ENCODE data around the gene LACC1.

LACC1 gene

GRCh38 chr13:43905435-43906031 is 25.8 kb downstream of the LACC1 start:
- Mint-ChIP-seq H3K9me3 (no peaks in the 10 kb centered on the region), H3K27me3 (peaks cover 51% of the 10 kb centered on the region)

DNA sequence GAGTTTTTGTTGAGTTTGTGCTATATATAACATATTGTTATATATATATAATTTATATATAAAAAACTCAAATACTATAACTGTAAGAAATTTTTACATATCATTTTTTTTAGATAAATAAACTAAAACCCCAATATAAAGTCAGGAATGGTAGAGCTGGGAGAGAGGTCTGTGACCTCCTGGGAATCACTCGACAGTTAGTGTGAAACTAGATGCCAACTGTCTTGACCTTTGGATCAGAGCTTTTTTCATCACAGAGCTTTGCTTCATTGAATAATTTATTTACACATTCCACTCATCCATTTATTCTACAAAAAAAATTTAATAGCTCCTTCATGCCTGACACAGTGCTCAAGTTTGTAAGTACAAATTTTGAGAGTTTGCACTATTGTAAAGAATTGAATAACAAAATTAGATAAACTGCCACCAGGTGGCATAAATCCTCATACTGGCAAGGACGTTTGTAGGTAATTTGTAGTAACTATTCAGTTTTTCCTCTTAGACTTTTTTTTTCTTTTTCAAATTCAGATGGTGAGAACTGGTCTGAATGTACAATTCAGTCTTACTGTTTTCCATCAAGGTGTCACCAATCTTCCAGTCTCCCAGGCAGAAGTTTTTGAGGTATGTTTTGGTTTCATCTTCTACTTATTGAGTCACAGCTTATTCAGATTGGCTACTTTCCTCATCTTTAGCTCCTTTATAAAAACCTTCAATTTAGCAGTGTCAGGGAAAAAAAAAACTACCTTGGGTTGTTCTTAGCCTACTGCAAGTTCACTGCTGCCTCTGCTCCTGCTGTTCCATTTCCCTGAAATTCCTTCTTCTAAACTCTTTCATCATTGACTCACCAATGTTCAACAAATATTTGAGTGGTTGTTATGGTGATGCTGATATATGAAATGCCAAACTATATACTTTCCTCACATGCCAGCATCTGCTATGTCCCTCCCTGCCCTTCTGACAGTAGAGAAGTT is 28.7 kb downstream of the LACC1 start:
- Mint-ChIP-seq H3K4me1 (peaks cover 5% of the 10 kb centered on the region), H3K27ac (ENCODE audit: low read depth) (no peak overlapping the region), H3K36me3 (ENCODE audit: insufficient read depth) (no peaks in the 10 kb centered on the region), H3K4me3 (no peak overlapping the region), H3K9me3 (no peaks in the 10 kb centered on the region), H3K27me3 (peaks cover 48% of the 10 kb centered on the region)
- ATAC-seq (replicated peaks; ENCODE audit: extremely low read depth, poor library complexity, severe bottlenecking) (no peak), DNase-seq (ENCODE audit: low spot score in 2 of 2) (no peak)

More at GRCh38 chr13:43905435-43906031, 25.8 kb downstream of the LACC1 start:
- DNase-seq (ENCODE audit: low spot score in 2 of 2) (peak in 1 of 2 donors; percentile 17), ATAC-seq (replicated peaks; ENCODE audit: extremely low read depth, poor library complexity, severe bottlenecking) (peak; percentile 52)
- peaks cover 5% of the 10 kb centered on the region for H3K4me1 Mint-ChIP-seq
- H3K27ac Mint-ChIP-seq (ENCODE audit: low read depth), result no peak overlapping the region
- H3K4me3 Mint-ChIP-seq, result no peak overlapping the region
- H3K36me3 Mint-ChIP-seq (ENCODE audit: insufficient read depth), result no peaks in the 10 kb centered on the region

- no peak for DNase-seq (ENCODE audit: low spot score in 2 of 2)
- ATAC-seq (replicated peaks; ENCODE audit: extremely low read depth, poor library complexity, severe bottlenecking), result no peak
- no peaks in the 10 kb centered on the region for H3K9me3 Mint-ChIP-seq
- peaks cover 36% of the 10 kb centered on the region for H3K27me3 Mint-ChIP-seq
- H3K4me1 Mint-ChIP-seq, result peaks cover 2% of the 10 kb centered on the region
- H3K27ac Mint-ChIP-seq (ENCODE audit: low read depth), result no peak overlapping the region
- H3K36me3 Mint-ChIP-seq (ENCODE audit: insufficient read depth), result no peaks in the 10 kb centered on the region
- H3K4me3 Mint-ChIP-seq, result no peak overlapping the region
Observed at GRCh38 chr13:43910856-43911255, 31.2 kb downstream of the LACC1 start.

DNA sequence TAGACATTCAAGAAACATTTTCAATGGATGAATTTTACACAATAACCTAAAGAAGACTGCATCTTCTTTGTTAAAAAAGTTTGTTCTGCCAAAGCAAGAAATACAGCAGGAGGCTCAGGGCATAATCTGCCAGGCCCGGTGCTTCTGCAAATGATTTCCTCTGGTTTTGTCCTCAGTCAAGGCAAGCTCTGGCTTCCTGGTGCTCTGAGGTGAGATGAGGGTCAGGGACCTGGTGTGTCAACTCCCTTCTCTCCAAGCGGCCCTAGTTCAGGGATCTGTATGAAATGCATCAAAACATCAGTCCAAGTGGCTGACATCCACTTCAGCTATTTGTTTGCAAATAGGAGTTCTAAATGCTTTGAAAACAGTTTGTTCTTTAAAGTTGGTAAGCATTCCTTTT is 31.6 kb downstream of the LACC1 start:
- no peaks in the 10 kb centered on the region for H3K9me3 Mint-ChIP-seq
- no peaks in the 10 kb centered on the region for H3K4me1 Mint-ChIP-seq
- no peak overlapping the region for H3K27ac Mint-ChIP-seq (ENCODE audit: low read depth)
- peaks cover 32% of the 10 kb centered on the region for H3K27me3 Mint-ChIP-seq
- H3K36me3 Mint-ChIP-seq (ENCODE audit: insufficient read depth), result no peaks in the 10 kb centered on the region
- H3K4me3 Mint-ChIP-seq, result no peak overlapping the region
- no peak for DNase-seq (ENCODE audit: low spot score in 2 of 2)
- ATAC-seq (replicated peaks; ENCODE audit: extremely low read depth, poor library complexity, severe bottlenecking), result no peak

- Mint-ChIP-seq H3K9me3 (no peaks in the 10 kb centered on the region), H3K27ac (ENCODE audit: low read depth) (no peak overlapping the region), H3K4me3 (no peak overlapping the region), H3K27me3 (peaks cover 26% of the 10 kb centered on the region), H3K36me3 (ENCODE audit: insufficient read depth) (no peaks in the 10 kb centered on the region), H3K4me1 (no peaks in the 10 kb centered on the region)
- no peak for DNase-seq (ENCODE audit: low spot score in 2 of 2)
- ATAC-seq (replicated peaks; ENCODE audit: extremely low read depth, poor library complexity, severe bottlenecking), result no peak
Observed at GRCh38 chr13:43911871-43912270, 32.2 kb downstream of the LACC1 start.

- H3K36me3 Mint-ChIP-seq (ENCODE audit: insufficient read depth), result no peaks in the 10 kb centered on the region
- ATAC-seq (replicated peaks; ENCODE audit: extremely low read depth, poor library complexity, severe bottlenecking), result no peak
- no peaks in the 10 kb centered on the region for H3K9me3 Mint-ChIP-seq
- H3K4me3 Mint-ChIP-seq, result no peak overlapping the region
- H3K4me1 Mint-ChIP-seq, result no peaks in the 10 kb centered on the region
- DNase-seq (ENCODE audit: low spot score in 2 of 2), result no peak
- no peak overlapping the region for H3K27ac Mint-ChIP-seq (ENCODE audit: low read depth)
- peaks cover 18% of the 10 kb centered on the region for H3K27me3 Mint-ChIP-seq
Observed at GRCh38 chr13:43915451-43915850, 35.7 kb downstream of the LACC1 start.

DNA sequence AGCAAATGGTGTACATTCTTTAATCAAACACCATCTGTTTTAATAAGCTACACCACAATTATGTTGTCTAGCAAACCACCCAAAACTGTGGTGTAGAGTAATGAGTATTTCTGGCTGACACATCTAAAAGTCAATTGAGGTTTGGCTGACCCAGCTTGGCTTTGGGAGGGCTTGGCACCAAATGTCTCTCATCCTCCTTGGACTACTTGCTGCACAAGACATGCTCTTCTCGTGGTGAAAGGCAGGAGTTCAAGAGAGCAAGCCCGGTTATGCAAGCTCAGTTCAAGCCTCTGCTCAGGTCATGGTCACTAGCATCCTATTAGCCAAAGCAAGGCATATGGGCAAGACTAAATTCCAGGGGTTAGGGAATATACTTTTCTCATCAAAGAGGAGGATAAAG is 37.1 kb downstream of the LACC1 start:
- no peak for DNase-seq (ENCODE audit: low spot score in 2 of 2)
- Mint-ChIP-seq H3K4me3 (no peak overlapping the region), H3K4me1 (no peaks in the 10 kb centered on the region), H3K27me3 (peaks cover 32% of the 10 kb centered on the region), H3K27ac (ENCODE audit: low read depth) (no peak overlapping the region), H3K36me3 (ENCODE audit: insufficient read depth) (no peaks in the 10 kb centered on the region), H3K9me3 (no peaks in the 10 kb centered on the region)
- ATAC-seq (replicated peaks; ENCODE audit: extremely low read depth, poor library complexity, severe bottlenecking), result no peak

DNA sequence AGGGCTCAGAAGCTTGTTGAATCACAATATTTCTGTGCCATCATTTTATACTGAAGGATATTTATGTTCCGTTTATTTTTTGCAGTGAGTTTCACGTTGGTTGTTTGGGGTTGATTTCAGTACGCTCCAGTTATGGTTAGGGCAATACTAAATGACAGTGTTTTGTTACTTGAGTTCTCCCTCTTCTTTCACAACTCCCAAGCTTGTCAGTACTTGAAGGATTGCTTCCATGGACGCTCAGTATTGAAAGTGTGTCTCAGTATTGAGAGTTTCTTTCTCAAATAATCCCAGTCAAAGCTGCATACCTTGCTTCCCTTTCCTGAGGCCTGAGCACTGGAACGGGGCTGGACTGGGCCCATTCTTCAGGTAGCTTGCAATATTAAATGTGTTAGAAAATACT is 38.9 kb downstream of the LACC1 start:
- Mint-ChIP-seq H3K27me3 (peaks cover 16% of the 10 kb centered on the region), H3K4me3 (no peak overlapping the region), H3K36me3 (ENCODE audit: insufficient read depth) (no peaks in the 10 kb centered on the region), H3K27ac (ENCODE audit: low read depth) (no peak overlapping the region), H3K4me1 (no peaks in the 10 kb centered on the region), H3K9me3 (no peaks in the 10 kb centered on the region)
- DNase-seq (ENCODE audit: low spot score in 2 of 2), result no peak
- no peak for ATAC-seq (replicated peaks; ENCODE audit: extremely low read depth, poor library complexity, severe bottlenecking)

DNA sequence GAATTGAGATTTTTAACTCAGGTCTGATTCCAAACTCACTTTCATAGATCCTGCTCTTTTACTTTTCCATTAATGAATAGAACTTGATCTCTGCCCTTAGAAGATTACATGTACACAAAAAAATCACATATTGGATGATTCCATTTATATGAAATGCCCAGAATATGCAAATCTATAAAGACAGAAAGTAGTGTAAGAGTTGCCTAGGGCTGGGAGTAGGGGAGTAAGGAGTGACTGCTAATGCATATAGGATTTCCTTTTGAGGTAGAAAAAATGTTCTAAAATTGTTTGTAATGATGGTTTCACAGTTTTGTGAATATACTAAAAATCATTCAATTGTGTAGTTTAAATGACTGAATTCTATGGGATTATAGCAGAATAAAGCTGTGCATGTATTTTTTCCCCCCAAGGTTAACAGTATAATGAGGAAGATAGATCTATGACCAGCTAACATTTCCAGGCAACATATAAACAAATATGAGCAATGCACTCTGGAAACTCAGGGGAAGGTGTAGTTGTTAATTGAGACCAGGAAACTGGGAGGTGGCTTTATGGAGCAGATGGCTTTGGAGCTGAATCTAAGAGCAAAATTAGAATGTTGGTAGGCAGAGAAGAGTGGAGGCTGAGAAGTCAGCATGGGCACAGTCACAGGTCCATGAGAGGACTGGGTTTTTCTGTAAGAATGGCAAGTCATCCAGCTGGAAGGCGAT is 41.4 kb downstream of the LACC1 start:
- ATAC-seq (replicated peaks; ENCODE audit: extremely low read depth, poor library complexity, severe bottlenecking) (no peak), DNase-seq (ENCODE audit: low spot score in 2 of 2) (no peak)
- Mint-ChIP-seq H3K4me3 (no peak overlapping the region), H3K27me3 (peaks cover 31% of the 10 kb centered on the region), H3K27ac (ENCODE audit: low read depth) (no peak overlapping the region), H3K4me1 (no peaks in the 10 kb centered on the region), H3K36me3 (ENCODE audit: insufficient read depth) (no peaks in the 10 kb centered on the region), H3K9me3 (no peaks in the 10 kb centered on the region)

- Mint-ChIP-seq H3K4me1 (no peaks in the 10 kb centered on the region), H3K9me3 (no peaks in the 10 kb centered on the region), H3K4me3 (no peak overlapping the region), H3K27ac (ENCODE audit: low read depth) (no peak overlapping the region), H3K36me3 (ENCODE audit: insufficient read depth) (no peaks in the 10 kb centered on the region), H3K27me3 (peaks cover 36% of the 10 kb centered on the region)
- DNase-seq (ENCODE audit: low spot score in 2 of 2) (no peak), ATAC-seq (replicated peaks; ENCODE audit: extremely low read depth, poor library complexity, severe bottlenecking) (no peak)
Observed at GRCh38 chr13:43924549-43925245, 45.0 kb downstream of the LACC1 start.

- DNase-seq (ENCODE audit: low spot score in 2 of 2) (no peak), ATAC-seq (replicated peaks; ENCODE audit: extremely low read depth, poor library complexity, severe bottlenecking) (no peak)
- Mint-ChIP-seq H3K9me3 (no peaks in the 10 kb centered on the region), H3K27ac (ENCODE audit: low read depth) (no peak overlapping the region), H3K36me3 (ENCODE audit: insufficient read depth) (no peaks in the 10 kb centered on the region), H3K27me3 (peaks cover 26% of the 10 kb centered on the region), H3K4me1 (no peaks in the 10 kb centered on the region), H3K4me3 (no peak overlapping the region)
Observed at GRCh38 chr13:43929947-43930346, 50.2 kb downstream of the LACC1 start.

DNA sequence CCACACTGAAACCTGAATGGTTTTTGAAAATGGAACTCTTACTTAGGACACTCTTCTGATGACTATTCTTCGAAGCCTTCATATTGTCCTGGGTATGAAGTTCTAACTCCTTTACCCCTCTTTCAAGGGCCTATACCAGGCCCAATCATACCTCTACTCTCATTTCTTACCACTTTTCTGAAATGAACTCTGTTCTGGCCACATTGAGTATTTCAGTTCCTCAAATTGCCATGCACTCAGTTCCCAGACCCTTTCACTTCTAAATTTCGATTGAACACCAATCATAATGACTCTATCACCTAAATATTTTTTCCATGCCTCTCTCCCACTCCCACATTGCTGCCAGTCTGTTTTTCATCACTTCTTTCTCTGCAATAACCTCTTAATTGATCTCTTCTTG is 53.7 kb downstream of the LACC1 start:
- Mint-ChIP-seq H3K4me3 (no peak overlapping the region), H3K27me3 (peaks cover 22% of the 10 kb centered on the region), H3K27ac (ENCODE audit: low read depth) (no peak overlapping the region), H3K9me3 (no peaks in the 10 kb centered on the region), H3K4me1 (no peaks in the 10 kb centered on the region), H3K36me3 (ENCODE audit: insufficient read depth) (no peaks in the 10 kb centered on the region)
- no peak for ATAC-seq (replicated peaks; ENCODE audit: extremely low read depth, poor library complexity, severe bottlenecking)
- no peak for DNase-seq (ENCODE audit: low spot score in 2 of 2)
